SK-N-MC (cell line): ENCODE measurements around the gene UPF1.
"Not testable (repeated sequence)": the region's sequence is repeated elsewhere in the genome, so short reads cannot be mapped to it uniquely, and the experiment has no call there.

Experiments used
- EZH2 ChIP-seq: fragments of 200-600 bp; sonication (generic); IDR thresholded peaks from one replicate; pipeline ENCODE4 v1.6.1; 2017; ENCODE audit warnings: antibody characterized with exemption
- FOXP2 ChIP-seq: optimal IDR thresholded peaks from 2 replicates; pipeline ENCODE3; 2011; ENCODE audit warnings: mild to moderate bottlenecking, moderate library complexity; ENCODE audit not compliant: insufficient read depth; ENCODE audit errors: extremely low read length, control extremely low read depth
- POLR2AphosphoS5 ChIP-seq: IDR thresholded peaks from 2 replicates; pipeline ENCODE4 v1.6.1; 2012; ENCODE audit warnings: mild to moderate bottlenecking, low read depth, low read length, borderline replicate concordance

GRCh38 chr19:18816645-18817044 lies 15.1 kb upstream of the UPF1 start:
- not testable (repeated sequence) for TF ChIP-seq EZH2, POLR2AphosphoS5, FOXP2
